Choroid plexus epithelial cell (primary cell): Measurements from ENCODE around the gene GRB10.

ENCODE experiments used
- DNase-seq: peaks from one replicate; pipeline ENCODE4 v3.0.0-alpha.2; 2010; ENCODE audit warnings: low read depth
- H3K4me3 ChIP-seq: 2 replicates; pipeline ENCODE4 v1.5.1; 2011; ENCODE audit warnings: low read depth, mild to moderate bottlenecking, control low read depth, low read length, moderate library complexity
- CTCF ChIP-seq: conservative IDR thresholded peaks from 2 replicates; pipeline ENCODE4 v1.5.1; 2011; ENCODE audit warnings: low read depth, mild to moderate bottlenecking, control low read depth, inconsistent platforms, low read length, moderate library complexity

GRB10 gene

GRCh38 chr7:50757703-50758390, 24.8 kb downstream of the GRB10 start:
- DNase-seq, result no peak
- TF ChIP-seq CTCF, result no peak

GRCh38 chr7:50756180-50756579, 26.5 kb downstream of the GRB10 start:
- TF ChIP-seq CTCF, result no peak

More at GRCh38 chr7:50757703-50758390, 24.8 kb downstream of the GRB10 start:
- no peak overlapping the region for H3K4me3 ChIP-seq

GRCh38 chr7:50754684-50755083, 28.0 kb downstream of the GRB10 start:
- no peak overlapping the region for H3K4me3 ChIP-seq
- no peak for TF ChIP-seq CTCF
- DNase-seq, result no peak

More at GRCh38 chr7:50756180-50756579, 26.5 kb downstream of the GRB10 start:
- no peak overlapping the region for H3K4me3 ChIP-seq
- DNase-seq, result no peak

- no peak overlapping the region for H3K4me3 ChIP-seq
- no peak for TF ChIP-seq CTCF
- no peak for DNase-seq
Measured at GRCh38 chr7:50754241-50754640, 28.5 kb downstream of the GRB10 start.

- TF ChIP-seq CTCF, result no peak
- no peak overlapping the region for H3K4me3 ChIP-seq
- DNase-seq, result no peak
Measured at GRCh38 chr7:50752422-50752821, 30.3 kb downstream of the GRB10 start.

GRCh38 chr7:50751146-50751545, 31.6 kb downstream of the GRB10 start:
- TF ChIP-seq CTCF, result no peak
- H3K4me3 ChIP-seq, result no peak overlapping the region
- DNase-seq, result no peak

- DNase-seq, result no peak
- no peak for TF ChIP-seq CTCF
- H3K4me3 ChIP-seq, result no peak overlapping the region
Measured at GRCh38 chr7:50749896-50750295, 32.8 kb downstream of the GRB10 start.
